Smooth muscle cell (in vitro differentiated cells): ENCODE measurements around the gene TBCA. TPM values are rescaled to one million over a fixed set of nuclear protein-coding genes. Genes with fewer than 3 reads are reported as not detected.

Source experiments
- DNase-seq: peaks from one replicate; lab custom pipeline; 2025; ENCODE audit not compliant: unreplicated experiment; lab: John Stamatoyannopoulos, UW
- H2AFZ ChIP-seq: fragments of 200-600 bp; sonication (generic); 2 replicates; pipeline ENCODE4 v1.6.0; 2016; ENCODE audit warnings: antibody characterized with exemption, low read depth, mild to moderate bottlenecking
- H3F3A ChIP-seq: fragments of 200-600 bp; sonication (generic); 2 replicates; pipeline ENCODE4 v1.6.0; 2017; ENCODE audit warnings: antibody characterized with exemption, low read depth
- H3K27ac ChIP-seq: fragments of 200-600 bp; sonication (generic); 2 replicates; pipeline ENCODE4 v1.5.1; 2016; ENCODE audit warnings: low read depth, mild to moderate bottlenecking
- H3K27me3 ChIP-seq: fragments of 200-600 bp; sonication (generic); 2 replicates; pipeline ENCODE4 v1.6.1; 2016; ENCODE audit warnings: low read depth, mild to moderate bottlenecking
- H3K36me3 ChIP-seq: fragments of 200-600 bp; sonication (generic); 2 replicates; pipeline ENCODE4 v1.5.1; 2016; ENCODE audit warnings: low read depth
- H3K4me1 ChIP-seq: fragments of 200-600 bp; sonication (generic); 2 replicates; pipeline ENCODE4 v1.5.1; 2016; ENCODE audit warnings: low read depth
- H3K4me2 ChIP-seq: fragments of 200-600 bp; sonication (generic); 2 replicates; pipeline ENCODE4 v1.6.0; 2016; ENCODE audit warnings: mild to moderate bottlenecking
- H3K4me3 ChIP-seq: fragments of 200-600 bp; sonication (generic); 2 replicates; pipeline ENCODE4 v1.5.1; 2016; ENCODE audit warnings: mild to moderate bottlenecking
- H3K79me2 ChIP-seq: fragments of 200-600 bp; sonication (generic); 2 replicates; pipeline ENCODE4 v1.6.0; 2016; ENCODE audit warnings: low read depth, mild to moderate bottlenecking
- H3K9ac ChIP-seq: fragments of 200-600 bp; sonication (generic); 2 replicates; pipeline ENCODE4 v1.6.0; 2016; ENCODE audit warnings: low read depth
- H3K9me3 ChIP-seq: fragments of 200-600 bp; sonication (generic); replicated peaks from 2 replicates; pipeline ENCODE4 v1.5.1; 2016; ENCODE audit warnings: low read depth
- H4K20me1 ChIP-seq: fragments of 200-600 bp; sonication (generic); 2 replicates; pipeline ENCODE4 v1.6.0; 2016; ENCODE audit warnings: low read depth
- CTCF ChIP-seq: fragments of 200-600 bp; sonication (generic); IDR thresholded peaks from 2 replicates; pipeline ENCODE4 v1.5.1; 2017; ENCODE audit warnings: borderline replicate concordance, mild to moderate bottlenecking, antibody characterized with exemption; ENCODE audit not compliant: insufficient read depth, poor library complexity, severe bottlenecking
- WGBS: methylation state at CpG from one replicate; pipeline ENCODE4 v1.1.7; 2016; ENCODE audit warnings: low lambda C conversion rate; 5-methylcytosine and 5-hydroxymethylcytosine counted together
- polyA plus RNA-seq: library from polyadenylated mRNA; unstranded; fragments of >200 nt; fragmentation: Nextera tagmentation; extraction: Ambion mirVana; gene quantifications from 2 replicates; pipeline ENCODE4 v1.2.1, GENCODE V29; 2016
- total RNA-seq: library from RNA; depleted of rRNA; stranded (reverse); fragments of >200 nt; gene quantifications from 2 replicates; pipeline ENCODE4 v1.2.3, GENCODE V29; 2014

Gene TBCA
- total and polyA plus RNA-seq, 2 experiments from 2014 or later: 198 to 218 TPM

DNA sequence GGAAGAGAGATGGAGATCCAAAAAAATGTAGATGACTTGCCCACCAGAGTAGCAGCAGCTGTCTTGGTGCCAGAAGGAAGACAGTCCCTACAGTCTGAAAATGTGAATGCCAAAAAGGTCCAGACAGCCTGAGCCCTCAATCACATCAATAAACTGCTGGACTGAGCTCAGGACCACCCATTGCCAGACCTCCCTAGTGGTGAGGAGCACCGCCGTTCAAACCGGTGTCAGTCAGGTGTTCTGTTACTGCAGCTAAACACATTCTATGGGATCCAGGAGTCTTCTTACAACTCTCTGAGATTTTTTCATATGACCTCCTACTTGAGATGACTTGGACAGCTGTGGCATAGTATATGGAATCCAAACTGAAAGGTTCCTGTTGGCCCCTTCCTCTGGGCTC, 105.6 kb downstream of the TBCA start:
- TF ChIP-seq CTCF: no peak
- no peaks in the 10 kb centered on the region for H3K9me3 ChIP-seq
- H3K27me3 ChIP-seq: peaks cover 23% of the 10 kb centered on the region
- no peaks in the 10 kb centered on the region for H3F3A ChIP-seq
- no peak overlapping the region for H3K9ac ChIP-seq
- H4K20me1 ChIP-seq: no peaks in the 10 kb centered on the region
- no peak for DNase-seq
- H3K4me1 ChIP-seq: no peaks in the 10 kb centered on the region
- no peak overlapping the region for H3K4me3 ChIP-seq
- no peaks in the 10 kb centered on the region for H3K36me3 ChIP-seq
- no peak overlapping the region for H3K27ac ChIP-seq
- no peak overlapping the region for H3K4me2 ChIP-seq
- no peaks in the 10 kb centered on the region for H3K79me2 ChIP-seq
- H2AFZ ChIP-seq: no peak overlapping the region
- WGBS: 76% methylated on average over 3 of the region's 3 CpGs

- H3K9ac ChIP-seq: no peak overlapping the region
- H3K4me3 ChIP-seq: no peak overlapping the region
- peaks cover 23% of the 10 kb centered on the region for H3K27me3 ChIP-seq
- no peaks in the 10 kb centered on the region for H3K4me1 ChIP-seq
- no peak overlapping the region for H3K4me2 ChIP-seq
- H3K27ac ChIP-seq: no peak overlapping the region
- TF ChIP-seq CTCF: no peak
- 94% methylated on average over 1 of the region's 1 CpG for WGBS
- no peak for DNase-seq
- H3F3A ChIP-seq: no peaks in the 10 kb centered on the region
- no peaks in the 10 kb centered on the region for H3K9me3 ChIP-seq
- H3K79me2 ChIP-seq: no peaks in the 10 kb centered on the region
- no peaks in the 10 kb centered on the region for H4K20me1 ChIP-seq
- H2AFZ ChIP-seq: no peak overlapping the region
- no peaks in the 10 kb centered on the region for H3K36me3 ChIP-seq
These were observed 106.5 kb downstream of the TBCA start for GRCh38 chr5:77669677-77670076.

DNA sequence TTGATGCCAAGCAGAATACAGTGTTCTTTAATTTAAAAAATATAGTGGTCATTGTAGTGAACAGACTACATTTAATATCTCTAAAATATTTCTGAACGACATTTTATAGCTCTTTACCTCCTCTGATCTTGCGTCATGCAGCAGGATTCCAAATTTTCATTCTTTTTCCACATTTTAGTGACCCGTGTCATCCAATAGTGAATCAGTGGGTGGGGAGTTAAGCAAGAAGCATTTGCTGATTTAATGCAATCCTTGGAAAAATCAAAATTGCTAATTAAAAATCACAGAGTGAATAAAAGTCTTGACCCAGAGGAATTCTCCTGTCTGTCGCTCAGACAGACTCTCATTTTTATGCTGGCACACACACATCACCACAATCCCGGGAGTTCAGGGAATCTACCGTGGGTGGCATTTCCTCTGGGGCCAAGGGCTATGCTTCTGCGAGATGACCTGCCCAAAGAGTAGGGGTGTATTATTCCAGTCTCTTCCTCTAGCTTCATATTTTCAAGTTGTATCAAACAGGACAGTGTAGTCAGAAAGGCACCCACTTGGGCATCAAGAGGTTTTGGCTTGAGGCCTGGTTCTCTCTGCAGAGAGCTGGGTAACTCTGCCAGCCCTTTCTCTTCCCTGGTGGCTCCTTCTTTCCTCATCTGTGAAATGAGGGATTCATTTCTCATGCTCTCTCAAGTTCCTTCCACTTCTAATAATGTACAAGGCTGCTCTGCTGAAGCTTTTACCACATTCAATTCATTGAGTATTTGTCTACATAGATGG, 112.9 kb downstream of the TBCA start:
- H3K36me3 ChIP-seq: no peaks in the 10 kb centered on the region
- H4K20me1 ChIP-seq: no peaks in the 10 kb centered on the region
- no peak for TF ChIP-seq CTCF
- H3K4me2 ChIP-seq: no peak overlapping the region
- H3K4me3 ChIP-seq: no peak overlapping the region
- no peaks in the 10 kb centered on the region for H3K4me1 ChIP-seq
- H3F3A ChIP-seq: no peaks in the 10 kb centered on the region
- no peaks in the 10 kb centered on the region for H3K9me3 ChIP-seq
- no peaks in the 10 kb centered on the region for H3K79me2 ChIP-seq
- WGBS: 77% methylated on average over 7 of the region's 7 CpGs
- no peak overlapping the region for H2AFZ ChIP-seq
- H3K27ac ChIP-seq: no peak overlapping the region
- peaks cover 18% of the 10 kb centered on the region for H3K27me3 ChIP-seq
- no peak overlapping the region for H3K9ac ChIP-seq
- DNase-seq: no peak

DNA sequence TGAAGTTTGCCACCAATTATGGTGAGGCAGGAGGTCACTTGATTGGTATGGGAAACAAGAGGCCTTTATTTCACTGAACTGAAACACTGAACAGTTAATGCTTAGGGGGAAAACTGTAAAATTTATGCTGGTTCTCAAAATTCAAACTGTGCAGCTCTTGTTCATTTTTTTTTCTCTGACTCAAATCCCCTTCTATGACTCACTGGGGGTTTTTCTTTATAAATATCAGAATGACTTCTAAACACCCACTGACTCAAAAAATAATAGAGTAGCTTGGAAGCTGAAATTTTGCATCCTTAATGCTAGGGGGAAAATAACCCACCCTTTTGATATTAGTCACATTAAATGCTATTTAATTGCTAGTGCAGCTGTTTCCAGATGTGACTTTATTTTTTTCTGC, 113.5 kb downstream of the TBCA start:
- DNase-seq: no peak
- Histone ChIP-seq H2AFZ (no peak overlapping the region), H4K20me1 (no peaks in the 10 kb centered on the region), H3K79me2 (no peaks in the 10 kb centered on the region), H3K9ac (no peak overlapping the region), H3K9me3 (no peaks in the 10 kb centered on the region), H3K27ac (no peak overlapping the region), H3K4me3 (no peak overlapping the region), H3K27me3 (peaks cover 16% of the 10 kb centered on the region), H3K36me3 (no peaks in the 10 kb centered on the region), H3F3A (no peaks in the 10 kb centered on the region), H3K4me1 (no peaks in the 10 kb centered on the region), H3K4me2 (no peak overlapping the region)
- TF ChIP-seq CTCF: no peak
